ENCODE measurements around the gene UBALD2.
A peak's percentile ranks its signal among the peaks of the same experiment; 100 is the strongest.
"Not testable (repeated sequence)": the region's sequence is repeated elsewhere in the genome, so short reads cannot be mapped to it uniquely, and the experiment has no call there.

Gene UBALD2

DNA sequence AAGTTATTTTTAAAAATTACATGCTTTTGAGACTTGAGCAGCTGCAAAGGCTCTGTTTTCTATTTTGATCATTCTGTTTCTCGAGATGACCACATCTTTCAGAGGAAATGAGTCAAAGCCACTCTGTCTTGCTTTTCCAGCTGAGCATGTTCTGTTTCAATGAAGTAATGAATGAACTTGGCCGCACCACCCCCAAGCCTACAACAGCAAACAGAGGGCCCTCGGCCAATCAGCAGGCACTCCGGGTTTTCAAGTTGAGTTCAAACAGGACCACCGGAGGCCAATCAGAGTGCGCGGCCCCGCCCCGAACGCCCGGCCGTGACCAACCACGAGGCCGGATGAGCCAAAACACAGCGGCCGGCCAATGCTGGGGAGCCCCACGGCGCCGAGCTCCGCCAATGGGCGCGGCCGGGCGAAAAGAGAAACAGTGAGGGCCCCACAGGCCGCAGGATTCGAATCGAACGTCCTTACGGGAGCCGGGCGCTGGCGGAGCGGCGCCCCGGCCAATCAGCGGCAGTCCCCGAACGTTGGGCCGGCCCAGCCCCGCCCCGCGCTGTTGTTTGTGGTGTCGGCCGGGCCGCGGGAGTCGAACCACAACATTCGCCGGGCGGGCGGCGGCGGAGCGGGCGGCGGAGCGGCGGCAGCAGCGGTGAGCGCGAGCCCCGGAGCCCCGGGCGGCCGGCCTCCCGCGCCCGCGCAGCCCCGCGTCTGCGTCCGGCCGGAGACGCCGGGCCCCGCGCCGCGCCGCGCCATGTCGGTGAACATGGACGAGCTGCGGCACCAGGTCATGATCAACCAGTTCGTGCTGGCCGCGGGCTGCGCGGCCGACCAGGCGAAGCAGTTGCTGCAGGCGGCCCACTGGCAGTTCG lies at the start of gene UBALD2:
TSS of gene UBALD2 (plus strand) at position 594 of the 869 bp plus-strand sequence. CDS start at position 752, 158 bp downstream.
- DNase-seq (ENCODE audit: extremely low spot score, insufficient read length, low read depth) = peak; percentile 75
- FAIRE-seq = peak; percentile 98

- FAIRE-seq = no peak
- DNase-seq (ENCODE audit: extremely low spot score, insufficient read length, low read depth) = no peak
Observed at GRCh38 chr17:76217081-76217480, 48.1 kb upstream of the UBALD2 start.

DNA sequence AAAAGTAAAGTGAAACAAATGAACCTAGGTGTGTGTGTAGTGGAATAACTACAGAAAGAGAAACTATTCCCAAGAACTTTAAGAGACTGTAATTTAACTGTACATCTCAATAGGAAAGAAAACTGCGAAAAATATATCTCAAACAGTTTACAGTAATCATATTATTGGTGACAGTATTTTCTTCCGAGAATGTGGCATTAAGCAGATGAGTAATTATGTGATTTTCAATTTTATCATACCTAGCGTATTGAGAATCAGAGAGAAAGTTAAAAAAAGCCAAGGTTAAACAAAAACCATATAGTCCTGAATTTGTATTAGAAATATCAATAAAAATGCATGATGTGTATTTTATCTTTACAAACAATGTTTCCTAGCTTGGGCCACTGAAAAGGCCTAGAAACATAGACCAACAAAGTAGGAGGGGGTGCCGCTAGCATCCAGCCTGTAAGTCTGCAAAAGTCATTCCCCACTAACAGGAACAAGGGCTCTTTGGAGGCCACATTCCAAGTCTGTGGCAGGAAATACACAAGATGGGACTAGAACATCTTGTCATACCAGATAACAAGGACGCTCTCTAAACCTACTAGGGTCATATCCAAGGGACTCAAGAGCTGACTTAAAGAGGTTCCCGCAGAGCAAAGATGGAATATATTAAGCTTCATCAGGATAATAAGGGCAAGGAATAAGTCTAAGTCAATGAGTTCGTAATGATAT lies 45.3 kb upstream of the UBALD2 start:
- DNase-seq (ENCODE audit: extremely low spot score, insufficient read length, low read depth) (no peak), FAIRE-seq (peak; percentile 24)

- FAIRE-seq (no peak), DNase-seq (ENCODE audit: extremely low spot score, insufficient read length, low read depth) (no peak)
Observed at GRCh38 chr17:76223802-76224201, 41.3 kb upstream of the UBALD2 start.

GRCh38 chr17:76225373-76226086 lies 39.6 kb upstream of the UBALD2 start:
- not testable (repeated sequence) for DNase-seq (ENCODE audit: extremely low spot score, insufficient read length, low read depth); FAIRE-seq

- not testable (repeated sequence) for FAIRE-seq; DNase-seq (ENCODE audit: extremely low spot score, insufficient read length, low read depth)
Observed at GRCh38 chr17:76226749-76227148, 38.4 kb upstream of the UBALD2 start.

GRCh38 chr17:76232342-76232741 lies 32.8 kb upstream of the UBALD2 start:
- FAIRE-seq = peak; percentile 26
- DNase-seq (ENCODE audit: extremely low spot score, insufficient read length, low read depth) = no peak

DNA sequence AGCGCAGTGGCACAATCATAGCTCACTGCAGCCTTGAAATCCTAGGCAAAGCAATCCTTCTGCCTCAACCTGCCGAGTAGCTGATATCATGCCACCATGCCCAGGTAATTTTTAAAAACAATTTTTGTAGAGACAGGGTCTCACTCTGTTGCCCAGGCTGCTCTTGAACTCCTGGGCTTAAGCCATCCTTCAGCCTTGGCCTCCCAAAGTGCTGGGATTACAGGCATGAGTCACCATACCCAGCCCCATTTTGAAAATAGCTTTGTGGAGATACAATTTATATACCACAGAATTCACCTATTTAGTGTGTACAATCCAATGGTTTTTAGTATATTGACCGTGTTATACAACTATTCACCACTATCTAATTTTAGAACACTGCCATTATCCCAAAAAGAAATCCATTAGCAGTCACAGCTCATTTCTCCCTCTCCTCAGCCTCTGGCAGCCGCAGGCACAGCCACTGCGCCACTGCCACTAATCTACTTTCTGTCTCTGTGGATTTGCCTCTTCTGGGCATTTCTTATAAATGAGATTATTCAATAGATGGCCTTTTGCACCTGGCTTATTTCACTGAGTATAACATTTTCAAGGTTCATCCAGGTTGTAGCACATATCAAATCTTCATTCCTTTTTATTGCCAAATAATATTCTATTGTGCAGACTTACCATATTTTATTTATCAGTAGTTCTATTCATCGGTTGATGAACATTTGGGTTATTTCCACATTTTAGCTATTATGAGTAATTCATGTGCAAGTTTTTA lies 31.4 kb upstream of the UBALD2 start:
- no peak for DNase-seq (ENCODE audit: extremely low spot score, insufficient read length, low read depth)
- no peak for FAIRE-seq

- DNase-seq (ENCODE audit: extremely low spot score, insufficient read length, low read depth) (no peak), FAIRE-seq (peak; percentile 89)
Observed at GRCh38 chr17:76234354-76234679, 30.8 kb upstream of the UBALD2 start.

DNA sequence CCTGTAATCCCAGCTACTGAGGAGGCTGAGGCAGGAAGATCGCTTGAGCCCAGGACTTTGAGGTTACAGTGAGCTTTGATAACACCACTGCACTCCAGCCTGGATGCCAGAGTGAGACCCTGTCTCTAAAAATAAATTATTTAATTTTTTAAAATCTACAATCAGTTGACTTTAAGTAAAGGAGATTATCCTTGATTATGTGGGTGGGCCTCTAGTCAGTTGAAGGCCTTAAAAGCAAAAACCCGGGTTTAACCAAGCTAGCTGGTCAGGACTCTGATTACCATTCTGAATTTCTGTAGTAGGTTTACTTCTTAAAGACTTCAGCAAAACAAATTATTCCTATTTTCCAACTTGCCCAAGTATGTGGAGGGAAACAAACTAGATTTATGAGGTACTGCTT lies 29.3 kb upstream of the UBALD2 start:
- no peak for DNase-seq (ENCODE audit: extremely low spot score, insufficient read length, low read depth)
- no peak for FAIRE-seq

- no peak for FAIRE-seq
Observed at GRCh38 chr17:76236603-76237002, 28.5 kb upstream of the UBALD2 start.

DNA sequence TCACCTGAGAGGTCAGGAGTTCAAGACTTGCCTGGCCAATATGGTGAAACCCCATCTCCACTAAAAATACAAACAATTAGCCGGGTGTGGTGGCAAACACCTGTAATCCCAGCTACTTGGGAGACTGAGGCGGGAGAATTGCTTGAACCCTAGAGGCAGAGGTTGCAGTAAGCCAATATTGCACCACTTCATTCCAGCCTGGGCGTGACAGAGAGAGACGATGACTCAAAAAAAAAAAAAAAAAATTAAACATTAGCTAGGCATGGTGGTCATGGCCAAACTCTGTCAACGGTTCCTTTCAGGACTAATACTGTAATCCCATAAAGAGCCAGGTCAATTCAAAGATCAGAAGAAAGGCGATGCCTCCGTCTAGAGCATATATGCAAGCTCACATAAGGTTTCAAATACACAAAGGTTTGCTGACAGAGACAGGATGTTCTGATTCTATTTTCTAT lies 27.3 kb upstream of the UBALD2 start:
- DNase-seq (ENCODE audit: extremely low spot score, insufficient read length, low read depth) = no peak
- peak; percentile 56 for FAIRE-seq

More at GRCh38 chr17:76236603-76237002, 28.5 kb upstream of the UBALD2 start:
- no peak for DNase-seq (ENCODE audit: extremely low spot score, insufficient read length, low read depth)

GRCh38 chr17:76238847-76239537 lies 26.2 kb upstream of the UBALD2 start:
- FAIRE-seq (no peak), DNase-seq (ENCODE audit: extremely low spot score, insufficient read length, low read depth) (no peak)

GRCh38 chr17:76239538-76240274 lies 25.4 kb upstream of the UBALD2 start:
- no peak for FAIRE-seq
- DNase-seq (ENCODE audit: extremely low spot score, insufficient read length, low read depth) = no peak

DNA sequence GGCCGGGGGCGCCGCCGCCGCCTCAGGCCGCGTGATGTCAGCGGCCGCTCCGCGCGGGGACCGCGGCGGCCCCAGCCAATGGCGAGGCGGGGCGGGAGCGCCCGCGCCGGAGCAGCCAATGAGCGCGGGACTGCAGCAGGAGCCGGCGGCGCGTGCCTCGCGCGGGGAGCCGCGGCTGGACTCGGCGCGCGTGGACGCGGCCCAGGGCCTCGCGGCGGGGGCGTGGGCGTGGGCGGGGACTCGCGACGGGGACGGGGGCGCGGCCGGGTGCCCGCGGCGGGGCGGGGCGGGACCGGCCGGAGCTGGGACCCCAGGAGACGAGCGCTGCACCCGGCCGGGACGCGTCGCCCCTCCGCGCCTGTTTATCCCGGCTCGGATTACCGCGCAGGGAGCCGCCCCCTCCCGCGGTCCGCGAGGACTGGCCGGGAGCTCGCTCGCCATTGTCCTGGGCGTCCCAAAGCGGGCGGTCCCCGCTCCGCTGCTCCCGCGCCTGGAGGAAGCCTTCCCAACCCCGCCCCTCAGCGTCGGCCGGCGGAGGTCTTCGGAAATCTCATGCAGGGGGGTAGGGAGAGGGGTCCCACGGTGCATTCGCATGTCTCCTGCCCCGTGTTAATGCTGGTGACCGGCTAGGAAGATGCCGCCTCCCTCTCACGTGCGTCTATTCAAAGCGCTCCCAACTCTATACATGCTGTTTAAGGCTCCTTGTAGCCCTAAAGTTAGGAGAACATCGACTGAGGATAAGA lies 24.5 kb upstream of the UBALD2 start, which contains the start of gene RNF157:
TSS of gene RNF157 (minus strand) at position 33 of the 743 bp plus-strand sequence. CDS start 253 bp downstream, outside the sequence.
- FAIRE-seq (peak; percentile 48), DNase-seq (ENCODE audit: extremely low spot score, insufficient read length, low read depth) (peak; percentile 61)

GRCh38 chr17:76241204-76241538 lies 24.0 kb upstream of the UBALD2 start:
- FAIRE-seq (no peak), DNase-seq (ENCODE audit: extremely low spot score, insufficient read length, low read depth) (no peak)

GRCh38 chr17:76241691-76242255 lies 23.4 kb upstream of the UBALD2 start:
- FAIRE-seq (no peak), DNase-seq (ENCODE audit: extremely low spot score, insufficient read length, low read depth) (no peak)

All from GM18507 (cell line).